HG03159 (cell line): Measurements from ENCODE around the gene CMIP.
"Not testable (repeated sequence)": the region's sequence is repeated elsewhere in the genome, so short reads cannot be mapped to it uniquely, and the experiment has no call there.

Experiments
- ATAC-seq: cut with Tn5 transposase; IDR thresholded peaks from one replicate; pipeline ENCODE4 v1.9.1; 2021; ENCODE audit warnings: mild to moderate bottlenecking, moderate library complexity; ENCODE audit not compliant: unreplicated experiment

Gene CMIP

DNA sequence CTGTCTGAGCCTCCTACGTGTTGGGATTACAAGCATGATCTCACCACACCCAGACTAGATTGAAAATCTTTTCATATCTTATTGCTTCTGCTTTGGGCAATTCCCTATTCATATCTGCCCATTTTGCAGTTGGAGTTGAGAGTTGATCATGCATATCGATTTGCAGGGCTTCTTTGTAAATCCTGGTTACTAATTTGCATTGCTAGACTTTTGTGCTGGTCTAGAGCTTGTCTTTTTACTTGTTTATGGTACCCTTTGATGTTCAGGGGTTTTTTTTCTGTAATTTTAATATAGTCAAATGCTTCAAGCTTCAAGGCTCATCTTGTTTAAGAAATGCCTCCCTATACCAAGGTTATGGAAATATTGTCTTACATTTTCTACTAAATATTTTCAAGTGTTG, 23.5 kb upstream of the CMIP start:
- no peak for ATAC-seq

GRCh38 chr16:81421536-81421935, 23.1 kb upstream of the CMIP start:
- ATAC-seq: no peak

- ATAC-seq: not testable (repeated sequence)
These were observed 22.5 kb upstream of the CMIP start for GRCh38 chr16:81422153-81422552.

GRCh38 chr16:81424771-81425170, 19.8 kb upstream of the CMIP start:
- ATAC-seq: no peak

- no peak for ATAC-seq
These were observed 17.4 kb upstream of the CMIP start for GRCh38 chr16:81427219-81427618.

DNA sequence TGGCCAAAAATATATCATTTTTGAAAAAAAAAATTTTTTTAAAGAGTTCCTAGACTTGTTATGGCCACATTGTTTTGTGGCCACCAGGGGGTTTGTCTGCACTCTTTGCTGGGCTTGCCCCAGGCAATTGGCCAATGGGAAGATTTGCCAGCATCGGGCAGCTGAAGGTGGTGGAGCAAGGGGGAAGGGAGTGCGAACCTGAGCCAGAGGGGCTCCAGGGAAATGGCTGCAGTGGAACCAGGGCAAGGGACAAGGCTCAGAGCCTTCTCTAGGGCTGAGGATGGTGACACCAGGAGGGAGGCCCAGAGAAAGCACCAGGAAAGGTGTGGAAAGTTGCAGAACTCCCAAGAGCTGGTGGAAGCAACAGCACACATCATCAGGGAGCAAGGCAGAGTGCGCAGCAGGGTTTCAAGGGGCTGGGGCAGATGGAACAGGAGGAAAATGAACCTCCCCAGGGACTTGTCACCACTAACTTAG, 15.5 kb upstream of the CMIP start:
- ATAC-seq: no peak

GRCh38 chr16:81431554-81432353, 12.9 kb upstream of the CMIP start:
- peak; percentile 32 for ATAC-seq

DNA sequence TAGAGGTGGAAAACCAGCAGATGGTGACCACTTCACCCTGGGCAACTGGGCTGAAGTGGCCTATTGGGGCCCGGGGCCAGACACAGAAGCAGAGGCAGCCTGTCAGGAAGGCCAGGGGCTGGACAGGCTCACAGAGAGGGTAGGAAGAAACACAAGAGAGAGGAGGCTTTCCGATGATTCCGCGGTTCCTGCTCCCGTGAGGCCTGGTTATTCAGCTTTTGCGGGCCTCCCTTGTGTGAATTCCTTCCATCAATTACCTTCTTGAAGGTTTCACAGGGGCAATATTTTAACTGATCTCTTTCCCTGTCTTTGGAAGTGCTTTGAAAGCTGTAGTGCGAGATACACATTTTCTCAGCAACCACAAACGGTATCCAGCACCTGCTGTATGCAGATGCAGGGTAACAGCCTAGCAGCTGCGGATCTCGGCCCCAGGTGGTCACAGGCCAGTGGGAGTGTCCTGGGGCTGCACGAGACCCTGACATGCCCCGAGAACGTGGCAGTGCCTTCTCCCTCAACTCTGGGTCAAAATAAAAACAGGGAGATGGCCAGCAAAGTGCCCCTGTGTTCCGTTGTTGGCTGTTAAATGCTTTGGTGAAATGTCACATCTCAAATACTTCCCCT, 11.6 kb upstream of the CMIP start:
- no peak for ATAC-seq

GRCh38 chr16:81435103-81435502, 9.5 kb upstream of the CMIP start:
- no peak for ATAC-seq

DNA sequence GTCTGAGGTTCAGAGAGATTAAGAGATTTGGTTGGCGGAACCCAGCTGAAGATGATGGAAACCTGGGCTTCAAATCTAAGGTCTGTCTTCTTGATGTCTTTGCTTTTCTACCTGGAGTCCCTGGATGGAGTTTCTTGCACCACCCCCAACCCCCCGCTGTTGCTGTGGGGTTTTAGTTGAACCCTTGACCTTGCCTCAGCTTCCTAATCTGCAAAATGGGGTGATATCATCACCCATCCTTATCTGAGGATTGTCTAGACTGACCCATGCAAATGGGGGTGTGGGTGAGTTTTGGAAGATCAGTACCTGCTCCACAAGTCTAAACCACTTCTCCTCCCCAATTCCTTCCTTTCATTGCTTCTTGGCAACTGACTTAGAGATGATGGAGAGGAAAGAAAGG, 9.0 kb upstream of the CMIP start:
- ATAC-seq: no peak

- no peak for ATAC-seq
These were observed 8.2 kb upstream of the CMIP start for GRCh38 chr16:81436386-81436785.

DNA sequence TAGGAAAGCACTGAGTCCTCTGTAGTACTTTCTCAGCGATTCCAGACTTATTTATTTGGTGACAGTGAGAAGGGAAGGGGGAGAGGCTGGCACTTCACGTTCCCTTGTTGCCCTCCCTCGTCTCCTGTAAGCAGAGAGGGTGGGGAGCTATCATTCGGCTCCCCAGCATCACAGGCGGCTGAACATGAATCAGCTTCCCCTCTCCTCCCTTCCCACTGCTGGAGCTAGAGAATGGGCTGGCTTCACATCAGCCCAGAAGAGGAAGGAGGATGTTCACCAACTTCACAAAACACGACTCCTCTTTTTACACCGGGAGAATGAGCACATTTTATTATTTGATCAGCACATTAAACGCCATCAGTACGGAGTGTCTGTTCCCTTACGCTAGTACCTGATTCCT, 6.7 kb upstream of the CMIP start:
- ATAC-seq: no peak

GRCh38 chr16:81440888-81441761, 3.5 kb upstream of the CMIP start:
- ATAC-seq: no peak

DNA sequence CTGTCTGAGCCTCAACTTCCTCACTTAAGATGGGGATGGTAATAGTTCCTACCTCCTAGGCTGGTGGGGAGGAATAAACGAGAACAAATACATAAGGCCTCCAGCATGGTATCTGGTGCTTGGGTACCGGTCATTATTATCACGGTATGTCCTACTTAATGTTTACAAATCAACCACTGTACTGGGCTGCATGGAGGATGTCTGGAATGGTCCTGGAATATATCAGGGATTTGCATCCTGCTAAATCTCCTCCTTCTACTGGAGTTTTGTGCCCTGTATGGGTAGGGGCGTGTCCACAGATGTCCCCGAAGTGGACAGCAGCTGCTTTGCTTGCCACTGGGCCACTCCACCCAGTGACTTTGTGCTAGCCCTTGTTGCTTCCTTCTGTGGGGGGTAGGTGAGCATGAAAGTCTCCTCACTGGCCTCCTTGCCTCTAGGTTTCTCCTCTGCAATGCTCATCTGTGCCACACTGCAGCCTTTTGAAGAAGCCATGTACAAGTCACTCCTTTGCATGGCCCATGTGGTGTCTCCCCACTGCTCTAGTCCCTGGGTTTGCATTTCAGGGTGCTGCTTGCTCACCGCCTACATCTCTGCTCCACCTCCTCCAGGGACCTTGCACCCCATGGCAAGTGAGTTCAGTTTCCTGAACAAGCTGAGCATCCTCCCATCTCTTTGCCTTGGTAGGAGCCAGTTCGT, 2.2 kb upstream of the CMIP start:
- no peak for ATAC-seq

DNA sequence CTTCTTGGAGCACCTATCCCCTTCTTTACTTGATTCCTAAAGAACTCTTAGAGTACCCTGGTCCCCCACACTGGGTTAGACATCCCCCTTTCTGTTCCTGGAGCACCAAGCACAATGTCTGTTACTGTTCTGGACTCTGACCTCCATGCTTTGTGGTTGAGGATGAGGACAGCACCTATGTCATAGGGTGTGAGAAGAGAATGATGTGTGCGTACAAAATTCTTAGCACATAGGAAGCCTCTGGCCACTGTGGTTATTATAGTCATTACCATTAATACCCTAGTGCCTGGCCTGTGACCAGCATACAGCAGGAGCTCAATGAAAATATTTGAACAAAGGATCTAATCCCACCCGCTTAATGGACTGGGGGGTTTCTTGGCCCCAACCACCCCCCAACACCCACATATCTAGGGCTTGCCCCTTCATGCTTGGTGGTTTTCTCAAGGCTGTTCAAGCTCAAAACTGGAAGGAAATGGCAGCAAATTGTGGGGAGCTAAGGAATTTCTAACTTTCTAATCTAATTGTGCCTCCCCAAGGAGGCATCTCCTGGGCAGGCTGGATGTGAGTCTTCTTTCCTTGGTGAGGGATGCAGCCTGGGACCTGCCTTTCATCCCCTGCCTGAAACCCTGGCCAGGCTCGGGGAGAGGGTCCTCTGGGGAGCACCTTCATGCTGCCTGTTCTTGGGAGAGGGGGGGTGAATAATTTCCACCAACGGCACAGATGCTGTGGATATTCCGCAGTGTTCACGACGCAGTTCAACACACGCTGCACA, 1.5 kb upstream of the CMIP start:
- no peak for ATAC-seq

- ATAC-seq: no peak
These were observed 740 bp upstream of the CMIP start for GRCh38 chr16:81443688-81444447.

DNA sequence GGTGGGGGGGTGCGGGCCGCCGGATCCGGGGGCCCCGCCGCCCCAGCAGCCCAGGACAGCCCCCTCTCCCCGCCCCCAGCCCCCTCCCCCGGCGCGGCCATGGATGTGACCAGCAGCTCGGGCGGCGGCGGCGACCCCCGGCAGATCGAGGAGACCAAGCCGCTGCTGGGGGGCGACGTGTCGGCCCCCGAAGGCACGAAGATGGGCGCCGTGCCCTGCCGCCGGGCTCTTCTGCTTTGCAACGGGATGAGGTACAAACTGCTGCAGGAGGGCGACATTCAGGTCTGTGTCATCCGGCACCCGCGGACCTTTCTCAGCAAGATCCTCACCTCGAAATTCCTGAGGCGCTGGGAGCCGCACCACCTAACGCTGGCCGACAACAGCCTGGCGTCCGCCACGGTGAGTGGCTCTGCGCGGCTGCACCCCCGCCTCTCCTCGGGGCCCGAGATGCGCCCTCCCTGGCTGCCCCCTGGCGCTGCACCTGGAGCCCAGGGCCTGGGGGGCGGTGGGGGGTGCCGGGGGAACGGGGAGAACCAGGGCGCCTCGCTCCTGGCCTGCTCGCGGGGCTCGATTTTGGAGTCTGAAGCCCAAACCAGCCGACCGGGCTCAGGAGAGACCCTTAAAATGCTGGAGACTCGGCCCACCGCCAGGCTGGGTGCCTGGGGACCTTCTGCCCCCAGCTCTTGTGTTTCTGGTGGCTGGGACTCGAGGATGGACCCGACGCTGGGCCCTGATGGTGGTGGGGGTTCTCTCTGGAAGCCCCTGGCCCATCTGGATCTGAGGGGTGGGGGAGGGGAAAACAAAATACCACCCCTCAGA, 744 bp downstream of the CMIP start:
- ATAC-seq: peak; percentile 36
